Urinary bladder (tissue), 4 donors: Measurements from ENCODE around the gene C5AR1. TPM values are rescaled to one million over a fixed set of nuclear protein-coding genes. Genes with fewer than 3 reads are reported as not detected.
"Not testable (repeated sequence)": the region's sequence is repeated elsewhere in the genome, so short reads cannot be mapped to it uniquely, and the experiment has no call there.

Experiments
- DNase-seq: peaks from one replicate; pipeline ENCODE4 v3.0.0-alpha.2; 2015; ENCODE audit errors: extremely low spot score
- H3K27ac ChIP-seq: one replicate; pipeline ENCODE4 v1.5.1; 2013; ENCODE audit warnings: low read depth, mild to moderate bottlenecking, moderate library complexity
- H3K36me3 ChIP-seq: one replicate; pipeline ENCODE4 v1.6.1; 2013; ENCODE audit warnings: mild to moderate bottlenecking, moderate library complexity; ENCODE audit not compliant: insufficient read depth
- H3K4me1 ChIP-seq: one replicate; pipeline ENCODE4 v1.6.1; 2013; ENCODE audit warnings: mild to moderate bottlenecking, moderate library complexity; ENCODE audit not compliant: insufficient read depth
- H3K4me3 ChIP-seq: one replicate; pipeline ENCODE4 v1.5.1; 2013; ENCODE audit warnings: low read depth, low read length
- WGBS: extraction: QIAGEN DNeasy Blood & Tissue Kit; methylation state at CpG from one replicate; pipeline ENCODE4 v1.1.7; 2013; 5-methylcytosine and 5-hydroxymethylcytosine counted together
- polyA plus RNA-seq: library from polyadenylated mRNA; stranded (reverse); fragments of 200-250 nt; gene quantifications from one replicate; pipeline ENCODE4 v1.2.3, GENCODE V29; 2013
- total RNA-seq: library from RNA; depleted of rRNA; stranded (reverse); fragments of >200 nt; gene quantifications from one replicate; pipeline ENCODE4 v1.2.3, GENCODE V29; 2014
- donor health status: healthy with polysubstance abuse.
- donor health status: healthy.

Gene C5AR1
- total and polyA plus RNA-seq, 2 donors: 1.8 to 19.0 TPM

DNA sequence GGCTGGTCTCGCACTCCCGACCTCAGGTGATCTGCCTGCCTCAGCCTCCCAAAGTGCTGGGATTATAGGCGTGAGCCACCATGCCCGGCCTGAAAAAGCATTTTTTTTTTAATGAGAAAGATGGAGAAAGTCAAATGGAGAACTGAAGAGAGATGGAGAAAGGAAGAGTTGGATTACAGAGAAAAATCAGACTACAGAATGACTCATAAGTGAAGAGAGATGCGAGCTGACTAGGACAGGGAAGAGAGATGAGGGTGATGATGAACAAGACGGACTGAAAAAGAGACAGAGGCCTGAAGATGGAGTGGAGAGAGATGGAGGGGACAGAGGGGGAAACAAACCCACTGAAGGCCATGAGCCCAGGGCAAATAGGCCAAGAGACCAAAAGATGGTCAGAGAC is 41.0 kb downstream of the C5AR1 start:
- Histone ChIP-seq H3K4me1 (no peaks in the 10 kb centered on the region), H3K27ac (no peak overlapping the region), H3K4me3 (no peak overlapping the region), H3K36me3 (peaks cover 2% of the 10 kb centered on the region)
- 91% methylated on average over 6 of the region's 6 CpGs for WGBS
- no peak for DNase-seq

GRCh38 chr19:47351548-47351947 is 41.9 kb downstream of the C5AR1 start:
- H3K36me3 ChIP-seq: peaks cover 2% of the 10 kb centered on the region
- no peaks in the 10 kb centered on the region for H3K4me1 ChIP-seq
- no peak for DNase-seq
- H3K4me3 ChIP-seq: no peak overlapping the region
- 86% methylated on average over 3 of the region's 3 CpGs for WGBS
- H3K27ac ChIP-seq: no peak overlapping the region

DNA sequence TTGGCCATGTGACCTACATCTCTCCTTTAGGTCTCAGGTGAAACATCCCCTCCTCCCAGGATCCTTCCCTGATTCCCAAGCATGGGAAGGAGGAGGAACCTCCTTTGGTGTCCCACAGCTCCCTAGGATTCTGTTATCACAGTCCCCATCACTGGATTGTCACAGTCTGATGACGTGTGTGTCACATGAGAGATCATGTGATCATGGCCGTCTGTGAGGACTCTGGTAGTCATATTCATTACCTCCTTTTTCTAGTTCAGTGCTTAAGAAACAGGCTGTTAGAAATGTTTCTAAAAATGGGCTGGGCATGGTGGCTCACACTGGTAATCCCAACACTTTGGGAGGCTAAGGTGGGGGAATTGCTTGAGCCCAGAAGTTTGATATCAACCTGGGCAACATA is 42.4 kb downstream of the C5AR1 start:
- peaks cover 6% of the 10 kb centered on the region for H3K36me3 ChIP-seq
- no peak for DNase-seq
- WGBS: 60% methylated on average over 2 of the region's 2 CpGs
- no peaks in the 10 kb centered on the region for H3K4me1 ChIP-seq
- no peak overlapping the region for H3K27ac ChIP-seq
- H3K4me3 ChIP-seq: no peak overlapping the region

DNA sequence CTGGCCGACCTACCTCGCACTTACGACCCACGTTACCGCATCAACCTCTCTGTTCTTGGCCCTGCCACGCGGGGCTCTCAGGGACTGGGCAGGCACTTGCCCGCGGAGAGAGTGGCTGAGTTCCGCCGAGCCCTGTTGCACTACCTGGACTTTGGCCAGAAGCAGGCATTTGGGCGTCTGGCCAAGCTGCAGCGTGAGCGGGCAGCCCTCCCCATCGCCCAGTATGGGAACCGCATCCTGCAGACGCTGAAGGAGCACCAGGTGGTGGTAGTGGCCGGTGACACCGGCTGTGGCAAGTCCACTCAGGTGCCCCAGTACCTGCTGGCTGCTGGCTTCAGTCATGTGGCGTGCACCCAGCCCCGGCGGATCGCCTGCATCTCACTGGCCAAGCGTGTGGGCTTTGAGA is 43.6 kb downstream of the C5AR1 start:
- DNase-seq: no peak
- Histone ChIP-seq H3K4me1 (no peaks in the 10 kb centered on the region), H3K27ac (no peak overlapping the region), H3K36me3 (peaks cover 10% of the 10 kb centered on the region), H3K4me3 (no peak overlapping the region)
- 91% methylated on average over 24 of the region's 24 CpGs for whole genome bisulfite sequencing

- WGBS: 95% methylated on average over 6 of the region's 6 CpGs
- Histone ChIP-seq H3K27ac (no peak overlapping the region), H3K4me1 (no peaks in the 10 kb centered on the region), H3K4me3 (no peak overlapping the region), H3K36me3 (peaks cover 17% of the 10 kb centered on the region)
- no peak for DNase-seq
Observed at GRCh38 chr19:47356900-47357299, 47.2 kb downstream of the C5AR1 start.

GRCh38 chr19:47357788-47358680 is 48.4 kb downstream of the C5AR1 start:
- no peak for DNase-seq
- no peaks in the 10 kb centered on the region for H3K4me1 ChIP-seq
- 96% methylated on average over 28 of the region's 28 CpGs for WGBS
- H3K36me3 ChIP-seq: peaks cover 17% of the 10 kb centered on the region
- H3K4me3 ChIP-seq: no peak overlapping the region
- no peak overlapping the region for H3K27ac ChIP-seq

DNA sequence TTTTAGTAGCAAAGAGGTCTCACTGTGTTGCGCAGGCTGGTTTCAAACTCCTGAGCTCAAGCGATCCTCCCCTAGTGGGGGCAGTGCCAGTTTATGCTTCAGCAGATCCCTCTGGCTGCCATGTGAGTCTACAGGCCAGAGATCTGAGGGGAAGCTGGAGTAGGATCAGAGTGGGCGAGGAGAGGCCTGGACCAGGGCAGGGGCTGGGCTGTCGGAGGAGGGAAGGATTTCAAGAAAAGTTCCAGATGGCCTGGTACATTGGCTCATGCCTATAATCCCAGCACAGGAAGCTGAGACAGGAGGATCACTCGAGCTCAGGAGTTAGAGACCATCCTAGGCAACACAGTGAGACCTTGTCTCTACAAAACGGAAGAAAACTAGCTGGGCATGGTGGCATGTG is 49.3 kb downstream of the C5AR1 start:
- DNase-seq: no peak
- Histone ChIP-seq H3K4me3 (no peak overlapping the region), H3K36me3 (peaks cover 15% of the 10 kb centered on the region), H3K27ac (no peak overlapping the region), H3K4me1 (no peaks in the 10 kb centered on the region)
- 76% methylated on average over 6 of the region's 6 CpGs for WGBS

- Histone ChIP-seq H3K27ac (no peak overlapping the region), H3K36me3 (peaks cover 11% of the 10 kb centered on the region), H3K4me1 (no peaks in the 10 kb centered on the region), H3K4me3 (no peak overlapping the region)
- DNase-seq: no peak
- 93% methylated on average over 21 of the region's 21 CpGs for WGBS
Observed at GRCh38 chr19:47362321-47362720, 52.7 kb downstream of the C5AR1 start.

DNA sequence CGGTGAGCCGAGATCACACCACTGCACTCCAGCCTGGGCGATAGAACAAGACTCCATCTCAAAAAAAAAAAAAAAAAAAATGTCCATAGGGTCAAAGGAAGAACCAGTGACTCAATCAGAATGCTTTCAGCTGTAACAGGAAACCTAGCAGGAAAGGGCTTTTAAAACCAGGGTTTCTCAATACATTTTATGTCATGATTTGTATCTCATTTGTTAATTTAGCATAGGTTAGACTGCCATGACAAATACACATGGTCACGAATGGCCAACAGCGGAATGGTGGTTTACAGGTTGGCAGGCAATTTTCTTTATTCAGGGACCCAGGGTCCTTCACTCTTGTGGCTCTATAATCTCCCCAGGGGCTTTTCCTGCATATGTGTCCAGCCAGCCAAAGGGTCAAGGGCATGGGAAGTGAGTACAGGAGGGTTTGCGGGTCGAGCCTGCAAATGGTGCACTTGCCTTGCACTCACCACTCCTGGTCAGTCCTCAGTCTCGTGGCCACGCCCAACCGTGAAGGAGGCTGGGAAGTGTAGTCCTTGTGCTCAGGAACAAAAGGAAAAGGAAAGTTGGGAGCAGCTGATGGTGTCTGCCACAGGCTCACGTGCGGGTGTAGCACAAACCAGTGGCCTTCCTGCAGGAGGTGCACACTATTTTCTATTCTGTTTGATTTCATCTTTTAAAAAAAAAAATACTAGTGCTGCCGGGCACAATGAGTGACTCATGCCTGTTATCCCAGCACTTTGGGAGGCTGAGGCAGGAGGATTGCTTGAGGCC is 54.3 kb downstream of the C5AR1 start:
- peaks cover 7% of the 10 kb centered on the region for H3K36me3 ChIP-seq
- 88% methylated on average over 13 of the region's 13 CpGs for WGBS

GRCh38 chr19:47365455-47365854 is 55.8 kb downstream of the C5AR1 start:
- not testable (repeated sequence) for H3K4me3 ChIP-seq, H3K4me1 ChIP-seq, DNase-seq, H3K36me3 ChIP-seq, H3K27ac ChIP-seq
- 83% methylated on average over 10 of the region's 10 CpGs for WGBS

More for the DNA sequence above, 54.3 kb downstream of the C5AR1 start:
- DNase-seq: no peak
- no peak overlapping the region for H3K4me3 ChIP-seq
- H3K4me1 ChIP-seq: no peaks in the 10 kb centered on the region
- H3K27ac ChIP-seq: no peak overlapping the region

- no peak overlapping the region for H3K4me3 ChIP-seq
- H3K27ac ChIP-seq: no peak overlapping the region
- DNase-seq: no peak
- peaks cover 5% of the 10 kb centered on the region for H3K36me3 ChIP-seq
- 77% methylated on average over 10 of the region's 10 CpGs for WGBS
- no peaks in the 10 kb centered on the region for H3K4me1 ChIP-seq
Observed at GRCh38 chr19:47370045-47370611, 60.5 kb downstream of the C5AR1 start.

GRCh38 chr19:47371261-47371660 is 61.6 kb downstream of the C5AR1 start:
- Histone ChIP-seq H3K27ac (no peak overlapping the region), H3K4me1 (no peaks in the 10 kb centered on the region), H3K4me3 (no peak overlapping the region), H3K36me3 (peaks cover 7% of the 10 kb centered on the region)
- no peak for DNase-seq
- 91% methylated on average over 9 of the region's 9 CpGs for WGBS
